GM12864 (cell line): Measurements from ENCODE around the gene SDF2.
A peak's percentile ranks its signal among the peaks of the same experiment; 100 is the strongest.

Source experiments
- DNase-seq: peaks from one replicate; pipeline ENCODE4 v3.0.0-alpha.2; 2011; ENCODE audit warnings: low read depth
- H3K4me3 ChIP-seq: 2 replicates; pipeline ENCODE4 v1.5.1; 2011; ENCODE audit warnings: mild to moderate bottlenecking, low read depth, low read length, control low read depth
- TF ChIP-seq, protein P1 (sequence below): IDR thresholded peaks from 2 replicates; pipeline ENCODE4 v1.5.1; 2011; ENCODE audit warnings: low read depth, mild to moderate bottlenecking, moderate library complexity, low read length, control low read depth, inconsistent platforms; ENCODE audit errors: missing control alignments

Gene SDF2

DNA sequence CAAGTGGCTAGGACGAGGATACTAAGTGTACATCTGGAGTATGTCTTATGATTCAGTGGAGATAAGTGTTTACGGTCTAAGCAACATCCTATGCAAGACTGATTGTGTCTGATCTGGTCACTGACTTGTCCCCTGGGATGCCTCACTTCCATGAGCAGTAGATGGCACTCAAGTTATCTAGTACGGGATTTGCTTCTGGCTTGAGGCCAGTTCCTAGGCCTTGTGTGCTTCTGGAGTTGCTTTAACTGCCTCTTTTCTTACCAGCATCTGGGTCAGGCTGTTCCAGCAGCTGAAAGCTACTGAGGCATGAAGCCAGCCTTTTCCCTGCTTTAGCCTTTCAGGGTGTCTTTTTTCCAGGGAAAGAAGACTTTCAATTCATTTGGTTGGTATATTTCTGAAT lies 23.3 kb upstream of the SDF2 start:
- no peak for DNase-seq
- no peak overlapping the region for H3K4me3 ChIP-seq
- TF ChIP-seq, protein P1, sequence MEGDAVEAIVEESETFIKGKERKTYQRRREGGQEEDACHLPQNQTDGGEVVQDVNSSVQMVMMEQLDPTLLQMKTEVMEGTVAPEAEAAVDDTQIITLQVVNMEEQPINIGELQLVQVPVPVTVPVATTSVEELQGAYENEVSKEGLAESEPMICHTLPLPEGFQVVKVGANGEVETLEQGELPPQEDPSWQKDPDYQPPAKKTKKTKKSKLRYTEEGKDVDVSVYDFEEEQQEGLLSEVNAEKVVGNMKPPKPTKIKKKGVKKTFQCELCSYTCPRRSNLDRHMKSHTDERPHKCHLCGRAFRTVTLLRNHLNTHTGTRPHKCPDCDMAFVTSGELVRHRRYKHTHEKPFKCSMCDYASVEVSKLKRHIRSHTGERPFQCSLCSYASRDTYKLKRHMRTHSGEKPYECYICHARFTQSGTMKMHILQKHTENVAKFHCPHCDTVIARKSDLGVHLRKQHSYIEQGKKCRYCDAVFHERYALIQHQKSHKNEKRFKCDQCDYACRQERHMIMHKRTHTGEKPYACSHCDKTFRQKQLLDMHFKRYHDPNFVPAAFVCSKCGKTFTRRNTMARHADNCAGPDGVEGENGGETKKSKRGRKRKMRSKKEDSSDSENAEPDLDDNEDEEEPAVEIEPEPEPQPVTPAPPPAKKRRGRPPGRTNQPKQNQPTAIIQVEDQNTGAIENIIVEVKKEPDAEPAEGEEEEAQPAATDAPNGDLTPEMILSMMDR = no peak

DNA sequence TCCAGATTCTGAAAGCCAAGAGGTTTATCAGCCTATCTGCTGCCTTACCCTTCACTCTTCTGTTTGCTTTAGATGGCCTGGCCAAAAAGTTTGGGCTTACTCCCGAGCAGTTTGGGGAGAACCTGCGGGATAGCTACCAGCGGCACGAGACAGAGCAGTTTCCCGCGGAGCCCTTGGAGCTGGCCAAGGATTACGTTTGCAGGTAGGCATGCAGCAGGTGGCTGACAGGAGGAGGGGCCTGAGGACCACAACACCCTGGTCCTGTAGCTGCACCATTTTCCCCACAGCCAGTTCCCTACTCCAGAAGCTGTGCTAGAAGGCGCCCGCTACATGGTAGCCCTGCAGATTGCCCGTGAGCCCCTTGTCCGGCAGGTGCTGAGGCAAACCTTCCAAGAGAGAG lies 20.9 kb upstream of the SDF2 start:
- no peak overlapping the region for H3K4me3 ChIP-seq
- TF ChIP-seq, protein P1 = no peak
- DNase-seq = no peak

DNA sequence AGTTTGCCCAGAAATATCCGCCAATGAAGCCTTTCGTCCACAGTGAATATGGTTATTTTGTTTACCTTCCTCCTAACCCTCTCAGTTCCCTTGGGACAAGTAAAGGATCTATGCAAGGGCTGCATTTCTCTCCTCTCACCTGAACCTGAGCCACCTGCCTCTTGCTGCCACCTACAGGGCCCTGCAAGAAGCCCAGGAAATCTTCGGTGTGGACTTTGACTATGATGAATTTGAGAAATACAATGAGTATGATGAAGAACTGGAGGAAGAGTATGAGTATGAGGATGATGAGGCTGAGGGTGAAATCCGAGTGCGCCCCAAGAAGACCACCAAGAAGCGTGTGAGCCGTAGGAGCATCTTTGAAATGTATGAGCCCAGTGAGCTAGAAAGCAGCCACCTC lies 14.3 kb upstream of the SDF2 start:
- TF ChIP-seq, protein P1 = peak; percentile 47
- H3K4me3 ChIP-seq = no peak overlapping the region
- DNase-seq = no peak

DNA sequence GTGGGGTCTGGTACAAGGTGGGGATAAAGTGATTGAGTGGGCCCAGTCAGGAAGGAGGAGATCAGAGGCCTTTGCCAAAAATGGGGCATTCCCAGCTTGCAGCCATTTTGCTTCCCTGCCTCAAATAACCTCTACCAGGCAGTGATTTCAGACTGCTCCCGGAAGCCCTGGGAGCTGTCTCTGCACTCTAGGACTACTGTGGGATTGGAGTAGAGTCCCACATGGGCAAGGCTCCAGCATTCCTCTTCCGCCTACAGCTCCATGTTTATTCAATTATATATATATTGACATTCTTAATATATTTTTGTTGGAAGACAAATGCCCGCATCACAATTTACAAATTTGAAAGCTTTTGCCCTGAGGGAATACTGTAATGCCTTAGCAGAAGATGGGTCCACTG lies 13.8 kb upstream of the SDF2 start:
- TF ChIP-seq, protein P1 = no peak
- no peak overlapping the region for H3K4me3 ChIP-seq
- DNase-seq = no peak

DNA sequence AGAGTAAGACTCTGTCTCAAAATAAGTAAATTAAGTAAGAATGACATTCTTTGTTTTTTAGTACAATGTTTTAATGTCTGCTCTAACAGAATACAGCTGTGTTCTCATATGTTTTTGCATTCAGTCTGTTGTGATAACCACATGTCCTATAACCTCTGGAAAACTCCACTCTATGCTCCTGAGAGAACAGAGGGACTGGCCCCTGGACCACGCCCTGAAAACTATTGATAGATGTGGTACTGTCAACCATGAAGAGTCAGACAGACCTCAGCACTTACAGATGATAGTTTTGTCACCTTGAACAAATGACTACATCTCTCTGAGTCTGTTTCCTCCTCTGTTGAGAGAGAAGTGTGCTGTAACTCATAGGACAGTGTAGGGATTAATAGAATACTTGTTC lies 8.2 kb upstream of the SDF2 start:
- TF ChIP-seq, protein P1 = no peak
- H3K4me3 ChIP-seq = no peak overlapping the region
- DNase-seq = no peak

DNA sequence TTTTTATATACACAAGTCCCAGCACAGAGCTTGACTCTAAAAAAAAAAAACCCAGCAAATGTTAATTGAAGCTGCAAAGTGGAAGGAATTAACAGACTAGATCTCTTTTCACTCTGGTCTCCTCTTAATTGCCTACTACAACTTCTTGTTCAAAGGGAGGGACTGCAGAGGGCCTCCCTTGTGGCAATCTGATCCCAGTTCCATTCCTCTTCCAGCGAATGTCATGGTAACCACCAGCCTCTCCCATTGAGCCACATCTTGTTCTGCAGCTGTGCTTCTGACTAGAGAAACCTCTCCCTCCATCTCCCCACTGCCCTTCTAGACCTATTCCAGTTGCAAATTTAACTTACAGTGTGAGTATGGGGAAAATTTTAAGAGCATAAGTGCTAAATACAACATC lies 6.2 kb upstream of the SDF2 start:
- no peak overlapping the region for H3K4me3 ChIP-seq
- TF ChIP-seq, protein P1 = no peak
- no peak for DNase-seq

DNA sequence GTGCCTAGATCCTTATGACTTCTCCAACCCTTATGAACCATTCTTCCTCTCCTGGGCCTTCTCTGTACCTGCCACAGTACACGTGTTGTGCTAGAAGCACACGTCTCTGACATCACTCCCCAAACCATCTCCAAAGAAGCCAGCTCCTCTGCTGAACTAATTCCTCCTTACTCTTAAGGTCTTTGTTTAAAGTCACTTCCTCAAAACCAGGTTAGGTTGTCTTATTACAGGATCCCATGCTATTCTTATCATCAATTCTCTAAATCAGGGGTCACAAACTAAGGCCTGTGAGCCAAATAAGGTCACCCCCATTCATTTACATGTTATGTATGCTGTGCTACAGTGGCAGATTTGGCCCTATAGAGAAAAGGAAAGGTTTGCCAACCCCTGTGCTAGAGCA lies 4.3 kb upstream of the SDF2 start:
- TF ChIP-seq, protein P1 = no peak
- no peak overlapping the region for H3K4me3 ChIP-seq
- no peak for DNase-seq
